GM19240 (cell line): Measurements from ENCODE around the gene ITSN1.

Experiments used
- DNase-seq: peaks from one replicate; pipeline ENCODE4 v3.0.0; 2011; ENCODE audit warnings: low spot score; ENCODE audit not compliant: insufficient read length

The ITSN1 gene

GRCh38 chr21:33886321-33886720 lies 244.0 kb downstream of the ITSN1 start:
- DNase-seq, result no peak

- DNase-seq, result no peak
Measured at GRCh38 chr21:33890187-33890586, 247.9 kb downstream of the ITSN1 start.

- no peak for DNase-seq
Measured at GRCh38 chr21:33892853-33893252, 250.6 kb downstream of the ITSN1 start.

- DNase-seq, result no peak
Measured at GRCh38 chr21:33893917-33894316, 251.6 kb downstream of the ITSN1 start.

GRCh38 chr21:33894736-33895288 lies 252.5 kb downstream of the ITSN1 start:
- DNase-seq, result no peak

GRCh38 chr21:33895356-33895755 lies 253.1 kb downstream of the ITSN1 start:
- no peak for DNase-seq

GRCh38 chr21:33896691-33897090 lies 254.4 kb downstream of the ITSN1 start:
- no peak for DNase-seq

GRCh38 chr21:33897098-33897497 lies 254.8 kb downstream of the ITSN1 start:
- no peak for DNase-seq

- no peak for DNase-seq
Measured at GRCh38 chr21:33897739-33898138, 255.4 kb downstream of the ITSN1 start.

- DNase-seq, result no peak
Measured at GRCh38 chr21:33898586-33898985, 256.3 kb downstream of the ITSN1 start.

GRCh38 chr21:33899199-33899598 lies 256.9 kb downstream of the ITSN1 start:
- no peak for DNase-seq

- DNase-seq, result no peak
Measured at GRCh38 chr21:33901412-33902288, 259.3 kb downstream of the ITSN1 start.

- no peak for DNase-seq
Measured at GRCh38 chr21:33902349-33902748, 260.0 kb downstream of the ITSN1 start.

GRCh38 chr21:33904041-33904440 lies 261.7 kb downstream of the ITSN1 start:
- no peak for DNase-seq

GRCh38 chr21:33908760-33909159 lies 266.5 kb downstream of the ITSN1 start:
- DNase-seq, result no peak

GRCh38 chr21:33909756-33910155 lies 267.5 kb downstream of the ITSN1 start:
- no peak for DNase-seq

- no peak for DNase-seq
Measured at GRCh38 chr21:33914188-33914587, 271.9 kb downstream of the ITSN1 start.

- DNase-seq, result peak; percentile 89
Measured at GRCh38 chr21:33915368-33916199, 273.3 kb downstream of the ITSN1 start, which contains the start of gene ATP5PO. TSS of gene ATP5PO (minus strand) at chr21:33915804. CDS start at chr21:33915763, 41 bp downstream.

GRCh38 chr21:33916200-33916567 lies 273.9 kb downstream of the ITSN1 start:
- DNase-seq, result no peak

- no peak for DNase-seq
Measured at GRCh38 chr21:33917421-33917820, 275.1 kb downstream of the ITSN1 start.

- DNase-seq, result peak; percentile 50
Measured at GRCh38 chr21:33924079-33924765, 281.9 kb downstream of the ITSN1 start.

GRCh38 chr21:33924766-33925100 lies 282.4 kb downstream of the ITSN1 start:
- no peak for DNase-seq
